ENCODE data around the gene ZNF526. TPM values are rescaled to one million over a fixed set of nuclear protein-coding genes. Genes with fewer than 3 reads are reported as not detected.

ZNF526 gene
- total and polyA plus RNA-seq, 9 donors, result 2.4 to 17.9 (median 12.9) TPM

GRCh38 chr19:42270346-42271044 lies 50.4 kb downstream of the ZNF526 start:
- Histone ChIP-seq H3K4me1 (ENCODE audit: insufficient read depth) (peaks cover 6% of the 10 kb centered on the region), H3K4me3 (peak overlapping the region; percentile 86), H3K9me3 (no peaks in the 10 kb centered on the region), H3K27ac (peak overlapping the region; percentile 67 to 68), H3K36me3 (no peaks in the 10 kb centered on the region), H3K27me3 (no peaks in the 10 kb centered on the region)
- peak; percentile 51 to 74 (median 65) for DNase-seq
- intact Hi-C loops (cut with DNase I), result no loop called here
- 8 to 22% (median 9%) methylated on average over 18 of the region's 18 CpGs for WGBS, 3 donors
- TF ChIP-seq POLR2A (IDR thresholded peaks at IDR 0.05) (no peak), CTCF (IDR thresholded peaks at IDR 0.05) (no peak), EP300 (IDR thresholded peaks at IDR 0.05) (no peak)

GRCh38 chr19:42271045-42271419 lies 50.9 kb downstream of the ZNF526 start:
- H3K27me3 ChIP-seq, result no peaks in the 10 kb centered on the region
- H3K27ac ChIP-seq, result peak overlapping the region in 1 of 2 donors; percentile 67
- TF ChIP-seq CTCF (IDR thresholded peaks at IDR 0.05), result no peak
- no peak for TF ChIP-seq EP300 (IDR thresholded peaks at IDR 0.05)
- TF ChIP-seq POLR2A (IDR thresholded peaks at IDR 0.05), result no peak
- H3K36me3 ChIP-seq, result no peaks in the 10 kb centered on the region
- WGBS, 3 donors, result 69 to 75% (median 71%) methylated on average over 3 of the region's 3 CpGs
- no peak for DNase-seq
- H3K4me3 ChIP-seq, result peak overlapping the region; percentile 86
- H3K4me1 ChIP-seq (ENCODE audit: insufficient read depth), result peaks cover 6% of the 10 kb centered on the region
- intact Hi-C loops (cut with DNase I), result no loop called here
- H3K9me3 ChIP-seq, result no peaks in the 10 kb centered on the region

GRCh38 chr19:42271861-42272534 lies 51.9 kb downstream of the ZNF526 start:
- H3K4me1 ChIP-seq (ENCODE audit: insufficient read depth), result peaks cover 6% of the 10 kb centered on the region
- no peak overlapping the region for H3K4me3 ChIP-seq
- no peaks in the 10 kb centered on the region for H3K9me3 ChIP-seq
- DNase-seq, result peak; percentile 18 to 43 (median 40)
- 83 to 88% (median 86%) methylated on average over 30 to 35 of the region's 35 CpGs for WGBS, 3 donors
- TF ChIP-seq EP300 (IDR thresholded peaks at IDR 0.05) (no peak), POLR2A (IDR thresholded peaks at IDR 0.05) (no peak), CTCF (IDR thresholded peaks at IDR 0.05) (no peak)
- no peaks in the 10 kb centered on the region for H3K36me3 ChIP-seq
- no peak overlapping the region for H3K27ac ChIP-seq
- intact Hi-C loops (cut with DNase I), result no loop called here
- no peaks in the 10 kb centered on the region for H3K27me3 ChIP-seq

- DNase-seq, result peak in 1 of 5 donors; percentile 23
- no peak overlapping the region for H3K4me3 ChIP-seq
- no peaks in the 10 kb centered on the region for H3K36me3 ChIP-seq
- H3K4me1 ChIP-seq (ENCODE audit: insufficient read depth), result peaks cover 5% of the 10 kb centered on the region
- intact Hi-C loops (cut with DNase I), result no loop called here
- H3K27ac ChIP-seq, result no peak overlapping the region
- no peaks in the 10 kb centered on the region for H3K27me3 ChIP-seq
- WGBS, 3 donors, result 60 to 70% (median 60%) methylated on average over 7 to 9 of the region's 9 CpGs
- no peaks in the 10 kb centered on the region for H3K9me3 ChIP-seq
- TF ChIP-seq CTCF (IDR thresholded peaks at IDR 0.05) (no peak), POLR2A (IDR thresholded peaks at IDR 0.05) (no peak), EP300 (IDR thresholded peaks at IDR 0.05) (no peak)
These were observed 52.4 kb downstream of the ZNF526 start for GRCh38 chr19:42272535-42272897.

Data from ovary (tissue), 9 donors.